GM18507 (cell line): ENCODE data around the gene FBXL13.
"Not testable (repeated sequence)": the region's sequence is repeated elsewhere in the genome, so short reads cannot be mapped to it uniquely, and the experiment has no call there.

Experiments used
- DNase-seq: peaks from one replicate; pipeline ENCODE4 v3.0.0; 2011; ENCODE audit warnings: low read depth; ENCODE audit not compliant: insufficient read length; ENCODE audit errors: extremely low spot score
- FAIRE-seq: peaks from 2 replicates; lab custom pipeline; 2011; peaks lifted over from hg19 to GRCh38; lab: Jason Lieb, UNC

The FBXL13 gene

GRCh38 chr7:103074519-103075336, at the start of gene FBXL13, which contains the start of gene ARMC10:
Gene FBXL13, minus strand, starts transcription at chr7:103074796.
Gene ARMC10, plus strand, starts transcription at chr7:103075140. Its CDS starts 133 bp downstream, at chr7:103075273.
- peak; percentile 90 for FAIRE-seq
- peak; percentile 85 for DNase-seq

DNA sequence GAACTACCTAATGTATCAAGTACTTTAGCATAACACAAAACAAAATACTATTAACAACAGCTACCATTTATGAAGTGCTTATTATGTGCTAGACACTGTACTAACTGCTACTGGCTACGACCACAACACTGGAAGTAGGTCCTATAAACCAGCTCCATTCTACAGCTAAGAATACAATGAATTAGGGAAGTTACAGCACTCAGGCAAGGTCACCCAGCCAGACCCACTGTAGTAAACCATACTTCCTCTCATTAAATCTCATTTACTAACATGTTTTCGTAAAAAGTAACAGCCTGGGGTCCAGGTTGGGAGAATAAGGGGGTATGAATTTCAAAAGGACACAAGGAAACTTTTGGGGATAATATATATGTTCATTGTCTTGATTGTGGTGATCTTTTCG, 48.9 kb upstream of the FBXL13 start:
- DNase-seq: no peak
- FAIRE-seq: no peak

DNA sequence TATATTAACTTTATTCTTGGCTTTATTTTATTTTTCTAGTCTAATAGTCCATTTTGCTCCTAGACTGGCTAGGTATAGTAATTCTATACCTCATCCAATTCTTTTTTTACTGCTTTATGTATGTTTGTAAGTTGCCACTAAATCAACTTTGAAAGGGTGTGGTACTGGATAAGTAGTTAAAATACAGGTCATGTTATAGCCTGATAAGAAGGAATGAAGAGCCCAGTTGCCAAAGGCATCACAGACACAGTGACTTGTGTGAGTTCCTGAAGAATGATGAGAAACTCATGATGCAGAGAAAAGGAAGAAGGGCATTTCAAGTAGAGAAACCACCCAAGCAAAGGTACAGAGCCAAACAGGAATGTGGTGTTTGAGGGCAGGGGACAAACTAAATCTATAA, 47.0 kb upstream of the FBXL13 start:
- FAIRE-seq: no peak

DNA sequence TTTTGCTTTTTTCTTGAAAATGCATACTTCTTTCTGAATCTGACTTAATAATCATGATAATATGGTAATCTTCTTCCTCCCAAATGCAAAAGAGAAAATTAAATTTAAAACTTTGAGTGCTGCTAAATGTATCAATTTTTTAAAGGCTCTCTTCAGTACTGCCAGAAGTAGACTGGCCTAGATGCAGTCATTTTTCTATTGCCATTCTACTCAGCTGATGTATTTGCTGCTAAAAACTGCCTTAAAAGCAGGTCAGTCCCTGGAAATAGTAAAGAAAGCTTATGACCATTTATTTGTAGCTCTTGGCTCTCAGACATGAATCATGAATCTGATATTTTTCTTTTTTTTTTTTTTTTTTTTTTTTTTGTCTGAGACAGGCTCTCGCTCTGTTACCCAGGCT, 45.8 kb upstream of the FBXL13 start:
- FAIRE-seq (no peak), DNase-seq (no peak)

More for the DNA sequence above, 47.0 kb upstream of the FBXL13 start:
- no peak for DNase-seq

DNA sequence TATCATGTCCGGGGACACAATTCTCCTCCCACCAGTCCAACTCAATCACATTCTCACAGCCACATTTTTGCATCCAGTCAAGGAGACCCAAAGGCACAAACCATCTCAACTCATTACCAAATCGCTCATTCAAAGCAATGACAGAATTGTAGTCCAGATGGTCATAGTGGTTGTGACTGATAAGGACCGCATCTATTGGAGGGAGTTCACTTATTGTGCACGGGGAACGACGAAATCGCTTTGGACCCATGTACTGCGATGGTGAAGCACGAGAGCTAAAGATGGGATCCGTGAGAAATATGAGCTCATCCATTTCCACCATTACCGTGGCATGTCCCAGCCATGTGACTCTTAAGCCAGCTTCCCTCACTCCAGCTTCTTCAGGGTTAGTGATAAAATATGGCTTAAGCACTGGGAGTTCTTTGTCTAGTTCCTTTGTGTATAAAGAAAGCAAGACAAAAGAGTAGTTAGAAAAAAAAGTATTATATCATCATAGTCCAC, 45.2 kb upstream of the FBXL13 start:
- FAIRE-seq (no peak), DNase-seq (no peak)

DNA sequence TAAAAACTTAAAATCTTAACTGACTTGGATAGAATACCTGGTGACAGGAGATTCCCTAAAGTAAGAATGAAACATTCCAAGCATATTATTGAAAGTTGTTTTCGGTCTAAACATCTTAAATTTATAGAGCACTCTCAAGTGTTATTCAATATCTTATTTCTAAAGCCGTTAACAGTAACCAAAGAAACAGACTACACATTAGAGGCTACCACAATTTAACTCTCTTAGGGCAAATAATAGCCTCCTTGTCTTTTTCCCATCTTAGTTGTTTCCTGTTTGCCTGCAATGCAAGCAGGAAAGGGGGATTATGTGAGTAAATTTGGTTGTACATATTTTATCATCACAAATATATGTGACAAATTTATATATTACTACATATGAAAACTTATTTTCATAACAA, 42.9 kb upstream of the FBXL13 start:
- FAIRE-seq (no peak), DNase-seq (no peak)

GRCh38 chr7:103116991-103117390, 42.4 kb upstream of the FBXL13 start:
- no peak for DNase-seq
- FAIRE-seq: no peak

DNA sequence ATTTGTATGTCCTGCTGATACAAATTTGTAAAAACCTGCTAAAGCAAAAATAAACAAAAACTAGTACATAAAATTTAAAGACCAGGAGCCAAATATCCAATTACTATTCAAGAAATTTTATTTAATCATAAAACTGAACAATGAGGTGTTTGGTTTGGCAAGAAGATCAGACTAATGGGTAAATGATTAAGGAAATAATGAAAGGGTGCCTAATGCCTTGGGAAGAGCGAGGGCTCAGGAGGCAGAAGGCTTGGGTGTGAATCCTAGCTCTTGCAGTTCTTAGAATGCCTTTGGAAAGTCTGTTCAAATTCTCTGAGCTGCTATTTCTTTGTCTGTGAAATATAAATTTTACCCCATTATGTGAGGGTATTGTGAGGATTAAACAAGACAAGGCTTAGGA, 41.9 kb upstream of the FBXL13 start:
- FAIRE-seq: no peak

DNA sequence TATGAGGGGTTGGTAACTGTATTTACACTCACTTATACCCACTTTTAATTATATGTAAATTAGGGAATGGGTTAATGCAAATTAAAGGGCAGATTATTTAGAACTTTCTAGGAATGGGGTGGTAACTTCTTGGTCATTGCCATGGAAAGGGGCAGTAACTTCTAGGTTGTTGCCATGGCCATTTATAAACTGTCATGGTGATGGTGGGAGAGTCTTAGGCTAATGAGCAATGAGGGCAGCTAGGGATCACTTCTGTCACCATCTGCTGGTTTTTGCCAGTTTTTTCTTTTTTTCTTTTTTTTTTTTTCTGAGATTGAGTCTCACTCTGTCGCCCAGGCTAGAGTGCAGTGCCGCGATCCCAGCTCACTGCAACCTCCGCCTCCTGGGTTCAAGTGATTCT, 41.2 kb upstream of the FBXL13 start:
- FAIRE-seq (no peak), DNase-seq (no peak)

More for the DNA sequence above, 41.9 kb upstream of the FBXL13 start:
- no peak for DNase-seq

DNA sequence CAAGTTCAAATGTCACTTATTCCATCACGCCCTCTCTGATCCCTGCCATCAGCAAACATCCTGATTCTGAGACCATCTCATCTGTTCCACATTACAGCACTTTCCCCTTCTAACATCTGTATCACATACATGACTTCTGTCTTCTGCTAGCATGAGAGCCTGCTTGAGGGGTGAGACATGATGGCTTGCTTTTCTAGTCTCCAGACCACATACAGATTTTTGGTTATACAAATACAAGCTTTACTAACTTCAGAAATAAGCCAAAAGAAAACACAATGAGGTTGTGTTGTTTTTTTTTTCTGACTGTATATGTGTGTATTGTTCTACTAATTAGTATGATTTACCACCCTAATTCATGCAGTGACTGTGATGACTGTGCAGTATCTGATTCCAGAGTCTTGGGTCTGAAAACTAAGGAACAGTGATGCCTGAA, 40.0 kb upstream of the FBXL13 start:
- FAIRE-seq (no peak), DNase-seq (no peak)

DNA sequence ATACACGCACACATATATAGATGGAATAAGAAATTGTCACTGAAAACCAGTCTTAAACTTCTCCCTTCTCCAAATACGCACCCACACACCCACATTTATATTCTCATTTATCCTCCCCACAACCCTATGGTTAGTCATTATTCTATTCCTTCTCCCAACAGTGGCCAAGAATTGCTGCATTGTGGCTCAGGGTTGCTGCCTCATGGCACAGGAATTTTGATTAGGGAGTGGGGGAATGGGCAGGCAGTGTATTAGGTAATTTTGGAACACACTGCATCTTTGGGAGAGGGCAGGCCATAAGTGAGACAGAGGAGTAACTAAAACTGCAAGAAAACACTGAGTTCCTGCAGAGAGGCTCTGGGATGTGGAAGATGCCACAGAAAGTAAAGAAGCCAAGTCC, 38.6 kb upstream of the FBXL13 start:
- DNase-seq (no peak), FAIRE-seq (no peak)

- DNase-seq, FAIRE-seq: not testable (repeated sequence)
These were observed 32.1 kb upstream of the FBXL13 start for GRCh38 chr7:103106703-103107070.

DNA sequence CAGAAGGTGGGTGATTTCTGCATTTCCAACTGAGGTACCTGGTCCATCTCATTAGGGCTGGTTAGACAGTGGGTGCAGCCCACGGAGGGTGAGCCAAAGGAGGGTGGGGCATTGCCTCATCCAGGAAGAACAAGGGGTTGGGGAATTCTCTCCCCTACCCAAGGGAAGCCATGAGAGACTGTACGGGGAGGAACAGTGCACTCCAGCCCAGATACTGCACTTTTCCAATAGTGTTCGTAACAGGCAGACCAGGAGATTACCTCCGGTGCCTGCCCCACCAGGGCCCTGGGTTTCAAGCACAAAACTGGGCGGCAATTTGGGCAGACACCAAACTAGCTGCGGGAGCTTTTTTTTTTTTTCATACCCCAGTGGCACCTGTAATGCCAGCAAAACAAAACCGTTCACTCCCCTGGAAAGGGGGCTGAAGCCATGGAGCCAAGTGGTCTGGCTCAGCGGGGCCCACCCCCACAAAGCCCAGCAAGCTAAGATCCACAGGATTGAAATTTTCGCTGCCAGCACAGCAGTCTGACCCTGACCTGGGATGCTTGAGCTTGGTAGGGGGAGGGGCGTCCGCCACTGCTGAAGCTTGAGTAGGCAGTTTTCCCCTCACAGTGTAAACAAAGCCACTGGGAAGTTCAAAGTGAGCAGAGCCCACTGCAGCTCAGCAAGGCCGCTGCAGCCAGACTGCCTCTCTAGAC, 31.6 kb upstream of the FBXL13 start:
- FAIRE-seq (no peak), DNase-seq (no peak)

- FAIRE-seq (no peak), DNase-seq (no peak)
These were observed 26.9 kb upstream of the FBXL13 start for GRCh38 chr7:103101543-103101942.

DNA sequence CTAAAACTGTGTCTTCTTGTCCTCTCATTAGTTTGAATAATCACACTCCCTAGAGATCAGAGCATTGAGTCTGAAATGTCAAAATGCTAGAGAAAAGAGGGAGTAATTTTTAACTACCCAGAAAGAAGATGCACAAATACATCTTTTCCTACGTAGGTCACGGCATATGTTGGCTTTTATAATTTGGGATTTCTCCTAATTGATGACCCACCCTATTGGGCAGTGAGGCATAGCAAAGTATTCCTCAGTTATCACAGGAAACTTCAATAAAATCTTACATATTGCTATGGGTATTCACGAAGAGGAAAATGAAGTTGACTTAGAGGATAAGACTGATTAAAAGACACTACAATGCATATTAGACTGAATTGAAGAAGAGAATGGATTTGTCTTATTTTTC, 25.8 kb upstream of the FBXL13 start:
- DNase-seq (no peak), FAIRE-seq (no peak)

DNA sequence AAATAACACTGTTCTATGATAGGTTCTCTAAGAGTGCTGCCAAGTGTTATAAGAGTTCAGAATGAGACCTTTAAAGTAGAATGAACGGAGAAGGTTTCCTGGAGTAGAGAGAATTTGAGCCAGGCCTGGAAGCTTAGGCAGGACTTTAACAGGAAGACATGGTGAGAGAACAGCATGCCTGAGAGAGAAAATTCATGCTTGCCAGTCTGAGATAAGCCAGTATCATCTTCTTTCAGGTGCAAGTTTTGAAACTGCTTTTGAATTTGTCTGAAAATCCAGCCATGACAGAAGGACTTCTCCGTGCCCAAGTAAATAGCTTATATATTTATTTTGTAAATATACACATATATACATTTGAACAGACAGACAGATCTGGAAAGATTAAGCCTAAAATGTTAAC, 22.4 kb upstream of the FBXL13 start:
- DNase-seq: no peak
- no peak for FAIRE-seq

DNA sequence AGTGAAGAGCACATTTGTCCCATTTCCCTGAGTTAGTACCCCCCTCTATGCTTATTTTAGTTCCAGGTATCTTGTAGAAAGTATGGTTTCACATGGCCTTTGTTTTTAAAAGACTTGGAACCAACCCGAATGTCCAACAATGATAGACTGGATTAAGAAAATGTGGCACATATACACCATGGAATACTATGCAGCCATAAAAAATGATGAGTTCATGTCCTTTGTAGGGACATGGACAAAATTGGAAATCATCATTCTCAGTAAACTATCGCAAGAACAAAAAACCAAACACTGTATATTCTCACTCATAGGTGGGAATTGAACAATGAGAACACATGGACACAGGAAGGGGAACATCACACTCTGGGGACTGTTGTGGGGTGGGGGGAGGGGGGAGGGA, 21.0 kb upstream of the FBXL13 start:
- FAIRE-seq, DNase-seq: not testable (repeated sequence)

GRCh38 chr7:103094102-103094501, 19.5 kb upstream of the FBXL13 start:
- DNase-seq: no peak
- FAIRE-seq: no peak

DNA sequence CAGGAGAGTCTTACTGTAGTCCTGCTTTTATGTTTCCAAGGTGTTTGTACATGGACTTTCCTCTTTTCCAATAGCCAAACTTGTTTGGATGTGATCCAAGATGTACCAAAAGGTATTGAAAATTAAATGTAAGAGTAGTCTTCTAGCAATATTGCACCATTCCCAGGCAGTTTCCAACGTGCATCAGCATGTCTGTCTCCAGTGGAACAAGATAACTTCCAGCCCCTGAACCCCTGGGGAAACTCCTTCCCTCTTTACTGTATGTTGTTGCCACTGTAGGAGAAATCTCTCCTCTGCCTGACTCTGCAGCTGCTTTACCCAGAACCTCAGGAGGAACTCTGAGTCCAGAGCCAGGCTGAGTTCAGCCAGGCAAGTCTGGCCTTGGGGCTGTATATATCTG, 18.8 kb upstream of the FBXL13 start:
- FAIRE-seq (no peak), DNase-seq (no peak)

DNA sequence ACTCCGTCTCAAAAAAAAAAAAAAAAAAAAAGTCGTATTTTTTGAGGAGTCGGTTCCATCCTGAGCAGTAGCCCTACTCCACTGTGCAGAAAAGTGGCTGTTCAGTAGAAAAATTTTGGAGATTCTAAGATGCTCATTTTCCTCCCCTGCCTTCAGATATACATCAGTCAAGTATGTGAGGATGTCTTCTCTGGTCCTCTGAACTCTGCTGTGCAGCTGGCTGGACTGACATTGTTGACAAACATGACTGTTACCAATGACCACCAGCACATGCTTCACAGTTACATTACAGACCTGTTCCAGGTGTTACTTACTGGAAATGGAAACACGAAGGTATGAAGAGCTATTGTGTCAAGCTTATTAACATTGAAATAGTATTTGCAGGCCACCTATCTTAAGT, 17.7 kb upstream of the FBXL13 start:
- DNase-seq, FAIRE-seq: not testable (repeated sequence)

GRCh38 chr7:103083210-103083609, 8.6 kb upstream of the FBXL13 start:
- DNase-seq: no peak
- no peak for FAIRE-seq
